Heart left ventricle (tissue), 16 donors: ENCODE measurements around the gene CNTLN. TPM values are rescaled to one million over a fixed set of nuclear protein-coding genes. Genes with fewer than 3 reads are reported as not detected.

Experiments
- ATAC-seq, 4 donors: fragments of 200-7000 bp; cut with Tn5 transposase; one replicate each; pipeline ENCODE4 v1.9.1; 2020 to 2022; ENCODE audit warnings: moderate library complexity in 4 of 4, mild to moderate bottlenecking in 3 of 4, moderate number of reproducible peaks in 1 of 4
- DNase-seq, 5 donors: peaks; one replicate each; pipeline ENCODE4 v3.0.0-alpha.2; 2020
- H3K27ac ChIP-seq, 12 donors: fragments of 200-600 bp; sonication (generic) in 4 of 12; one replicate each; pipeline versions ENCODE4 v1.5.0 to v1.8.0; 2016 to 2022; ENCODE audit warnings: mild to moderate bottlenecking in 2 of 12
- H3K27me3 ChIP-seq, 9 donors: fragments of 200-600 bp; sonication (generic) in 2 of 9; one replicate each; pipeline versions ENCODE4 v1.5.1 to v1.8.0; 2016 to 2022; ENCODE audit warnings: mild to moderate bottlenecking in 3 of 9
- H3K36me3 ChIP-seq, 9 donors: fragments of 200-600 bp; sonication (generic) in 2 of 9; one replicate each; pipeline versions ENCODE4 v1.5.0 to v1.8.0; 2018 to 2022; ENCODE audit warnings: mild to moderate bottlenecking in 2 of 9
- H3K4me1 ChIP-seq, 12 donors: fragments of 200-600 bp; sonication (generic) in 4 of 12; one replicate each; pipeline versions ENCODE4 v1.5.0 to v1.8.0; 2016 to 2022; ENCODE audit warnings: mild to moderate bottlenecking in 3 of 12
- H3K4me3 ChIP-seq, 12 donors: fragments of 200-600 bp; sonication (generic) in 4 of 12; one replicate each; pipeline versions ENCODE4 v1.5.0 to v1.8.0; 2017 to 2022; ENCODE audit warnings: mild to moderate bottlenecking in 9 of 12, moderate library complexity in 4 of 12
- H3K9me3 ChIP-seq, 12 donors: fragments of 200-600 bp; sonication (generic) in 4 of 12; one replicate each; pipeline versions ENCODE4 v1.5.0 to v1.8.0; 2016 to 2022; ENCODE audit warnings: mild to moderate bottlenecking in 1 of 12
- POLR2A ChIP-seq, 2 donors: fragments of 450-650 bp; IDR thresholded peaks; one replicate each; pipeline ENCODE4 v1.6.1; 2017; ENCODE audit warnings: antibody characterized with exemption in 2 of 2, mild to moderate bottlenecking in 2 of 2, moderate library complexity in 2 of 2
- WGBS, 4 donors: extraction: QIAGEN DNeasy Blood & Tissue Kit in 2 of 4; methylation state at CpG; one replicate each; pipeline versions ENCODE4 v1.1.5 to v1.1.7; 2013 to 2018; 5-methylcytosine and 5-hydroxymethylcytosine counted together
- intact Hi-C, 10 donors: fragments of 100-400 bp; cut with DNase I; formaldehyde crosslinking; loops; one replicate each; pipeline versions ENCODE4 v1.11.1 to v1.14.2; 2022
- polyA plus RNA-seq, 2 donors: library from polyadenylated mRNA; stranded (reverse); fragments of 200-250 nt; gene quantifications; one replicate each; pipeline ENCODE4 v1.2.3, GENCODE V29; 2013
- total RNA-seq, 9 donors: library from RNA; depleted of rRNA in 2 of 9; stranded (reverse); fragments of >200 nt in 2 of 9; fragmentation: NEBNext Ultra II Directional in 3 of 9; extraction: Animal tissue kit (Norgen Biotek cat#: 25700) in 3 of 9; gene quantifications; one replicate each; pipeline versions ENCODE4 v1.1.0 to v1.2.4, GENCODE V29; 2016 to 2023
- TF ChIP-seq, protein P1 (sequence below), 12 donors: fragments of 200-600 bp; sonication (generic) in 4 of 12; IDR thresholded peaks; one replicate each; pipeline versions ENCODE4 v1.5.0 to v1.8.0; 2018 to 2022; ENCODE audit warnings: antibody characterized with exemption in 12 of 12, mild to moderate bottlenecking in 5 of 12
- donor health status: ischemic (EF 13 %, LVEDD 7.1; RV severe dilation, severe dysfunction).
- donor health status: healthy with polysubstance abuse.
- donor health status: DM: no; HTN: yes; CAD: no.
- donor health status: DM: no; HTN: no; CAD: no.
- donor health status: ischemic (EF 25% LVEDD 6.9; RV normal size, moderate dysfunction).
- donor health status: ischemic (EF 25% LVEDD 5.7; RV mildly dilated, moderate dysfunction).
- donor health status: healthy.
- donor health status: DM: yes; HTN: yes; CAD: no.
- donor health status: ischemic (EF 35%, LVEDD 5.7; RV mildly dilated, moderate dysfunction).
- donor health status: nonischemic (EF 11% LVEDD 7.7; RV severe dilation, severe dysfunction).
- donor health status: DM: yes; HTN: yes; CAD: no.
- donor health status: PGD.
- donor health status: ischemic (EF 29% LVEDD 5.4; RV normal size, mild dysfunction).
- donor health status: nonischemic (EF 23%, LVEDD 6.1; RV moderate dilation, normal function).

Gene CNTLN
- total and polyA plus RNA-seq, 11 donors: 1.3 to 6.1 (median 2.7) TPM

DNA sequence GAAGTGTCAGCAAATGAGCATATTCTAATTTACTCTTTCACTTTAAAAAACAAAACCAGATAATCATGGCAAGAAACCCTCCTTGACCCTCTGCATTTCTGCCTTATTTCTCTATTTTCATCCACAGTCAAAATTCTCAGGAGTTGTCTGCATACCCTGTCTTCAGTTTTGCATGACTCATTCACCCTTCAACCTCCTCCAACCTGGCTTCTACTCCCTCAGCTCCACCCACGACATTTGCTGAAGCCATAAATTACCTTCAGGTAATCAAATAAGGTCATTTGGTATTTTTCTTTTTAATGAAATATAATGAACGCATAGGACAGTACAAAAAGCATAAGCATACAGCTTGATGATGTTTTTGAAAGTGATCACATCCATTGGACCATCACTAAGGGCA lies 416.2 kb downstream of the CNTLN start:
- H3K27ac ChIP-seq: no peak overlapping the region
- no peak overlapping the region for H3K4me3 ChIP-seq
- no peaks in the 10 kb centered on the region for H3K36me3 ChIP-seq
- DNase-seq (no peak), ATAC-seq (no peak)
- 71 to 81% (median 73%) methylated on average over 2 of the region's 2 CpGs for WGBS, 4 donors
- intact Hi-C loops: no loop called here
- H3K27me3 ChIP-seq: no peaks in the 10 kb centered on the region
- H3K4me1 ChIP-seq: no peaks in the 10 kb centered on the region
- TF ChIP-seq, protein P1, sequence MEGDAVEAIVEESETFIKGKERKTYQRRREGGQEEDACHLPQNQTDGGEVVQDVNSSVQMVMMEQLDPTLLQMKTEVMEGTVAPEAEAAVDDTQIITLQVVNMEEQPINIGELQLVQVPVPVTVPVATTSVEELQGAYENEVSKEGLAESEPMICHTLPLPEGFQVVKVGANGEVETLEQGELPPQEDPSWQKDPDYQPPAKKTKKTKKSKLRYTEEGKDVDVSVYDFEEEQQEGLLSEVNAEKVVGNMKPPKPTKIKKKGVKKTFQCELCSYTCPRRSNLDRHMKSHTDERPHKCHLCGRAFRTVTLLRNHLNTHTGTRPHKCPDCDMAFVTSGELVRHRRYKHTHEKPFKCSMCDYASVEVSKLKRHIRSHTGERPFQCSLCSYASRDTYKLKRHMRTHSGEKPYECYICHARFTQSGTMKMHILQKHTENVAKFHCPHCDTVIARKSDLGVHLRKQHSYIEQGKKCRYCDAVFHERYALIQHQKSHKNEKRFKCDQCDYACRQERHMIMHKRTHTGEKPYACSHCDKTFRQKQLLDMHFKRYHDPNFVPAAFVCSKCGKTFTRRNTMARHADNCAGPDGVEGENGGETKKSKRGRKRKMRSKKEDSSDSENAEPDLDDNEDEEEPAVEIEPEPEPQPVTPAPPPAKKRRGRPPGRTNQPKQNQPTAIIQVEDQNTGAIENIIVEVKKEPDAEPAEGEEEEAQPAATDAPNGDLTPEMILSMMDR (IDR thresholded peaks at IDR 0.05): no peak
- TF ChIP-seq POLR2A (IDR thresholded peaks at IDR 0.05): no peak
- peaks cover 0 to 32% (median 2%) of the 10 kb centered on the region in 12 donors for H3K9me3 ChIP-seq
